Renal cortex interstitium (tissue), 11 donors: ENCODE measurements around the gene KIR2DL4. TPM values are rescaled to one million over a fixed set of nuclear protein-coding genes. Genes with fewer than 3 reads are reported as not detected.
"Not testable (repeated sequence)": the region's sequence is repeated elsewhere in the genome, so short reads cannot be mapped to it uniquely, and the experiment has no call there.

Source experiments
- DNase-seq, 11 donors: peaks; one replicate each; pipeline ENCODE4 v3.0.0-alpha.2; 2013; ENCODE audit warnings: low read depth in 9 of 11, low spot score in 4 of 11; ENCODE audit errors: extremely low read depth in 1 of 11
- polyA plus RNA-seq, 3 donors: library from polyadenylated mRNA; unstranded; fragments of 120-200 nt; gene quantifications; one replicate each; pipeline ENCODE4 v1.2.1, GENCODE V29; 2013; ENCODE audit not compliant: insufficient read length in 3 of 3

The KIR2DL4 gene
- polyA plus RNA-seq, 3 donors, result not detected

DNA sequence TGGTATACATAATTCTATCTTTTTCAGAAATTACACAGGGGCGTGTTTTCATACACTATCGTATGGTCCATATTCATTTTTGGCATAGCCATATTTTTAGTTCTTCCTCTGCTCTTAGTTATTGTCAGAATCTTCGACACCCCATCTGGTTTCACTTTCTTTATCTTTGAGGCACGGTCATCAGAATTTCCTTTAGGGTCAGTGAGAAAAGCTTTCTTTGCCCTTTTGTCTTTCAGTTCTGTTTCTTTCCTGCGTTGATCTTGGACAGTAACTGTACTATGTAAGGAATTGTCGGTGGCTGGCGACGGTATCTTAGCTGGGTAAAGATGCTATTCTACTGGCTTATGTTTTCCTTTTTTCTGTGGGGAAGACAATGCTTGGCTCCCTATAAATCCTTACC lies 10.6 kb upstream of the KIR2DL4 start:
- DNase-seq, result no peak

DNA sequence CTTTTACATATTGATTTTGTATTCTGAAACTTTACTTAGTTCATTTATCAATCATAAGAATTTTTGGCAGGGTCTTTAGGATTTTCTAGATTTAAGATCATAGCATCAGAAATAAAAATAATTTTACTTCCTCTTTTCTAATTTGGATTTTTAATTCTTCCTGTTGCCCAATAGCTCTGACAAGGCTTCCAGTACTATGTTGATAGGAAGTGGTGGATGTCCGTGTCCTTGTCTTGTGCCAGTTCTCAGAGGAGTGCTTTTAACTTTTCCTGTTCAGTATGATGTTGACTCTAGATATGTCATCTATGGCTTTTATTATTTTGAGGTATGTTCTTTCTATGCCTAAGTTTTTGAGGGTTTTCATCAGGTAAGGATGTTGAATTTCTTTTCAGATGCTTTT lies 7.7 kb upstream of the KIR2DL4 start:
- no peak for DNase-seq

DNA sequence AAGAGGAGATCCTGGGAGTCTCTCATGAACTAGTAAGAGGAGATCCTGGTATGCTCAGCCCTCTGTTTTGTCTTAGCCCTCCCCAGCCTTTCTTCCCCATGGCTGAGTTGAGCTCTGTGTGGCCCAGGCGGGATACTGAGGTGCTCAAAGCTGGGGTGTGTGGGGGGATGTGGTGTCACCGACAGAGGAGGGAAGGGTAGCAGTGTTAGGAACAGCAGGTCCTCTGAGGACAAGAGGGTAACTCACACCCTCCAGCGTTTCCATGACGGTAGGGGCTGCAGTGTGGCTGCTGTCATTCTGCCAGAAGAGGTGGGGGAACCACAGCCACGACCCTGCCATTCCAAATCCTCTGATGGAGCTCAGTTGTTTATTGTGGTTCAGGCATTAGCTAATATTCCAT lies 691 bp downstream of the KIR2DL4 start:
- DNase-seq, result no peak

DNA sequence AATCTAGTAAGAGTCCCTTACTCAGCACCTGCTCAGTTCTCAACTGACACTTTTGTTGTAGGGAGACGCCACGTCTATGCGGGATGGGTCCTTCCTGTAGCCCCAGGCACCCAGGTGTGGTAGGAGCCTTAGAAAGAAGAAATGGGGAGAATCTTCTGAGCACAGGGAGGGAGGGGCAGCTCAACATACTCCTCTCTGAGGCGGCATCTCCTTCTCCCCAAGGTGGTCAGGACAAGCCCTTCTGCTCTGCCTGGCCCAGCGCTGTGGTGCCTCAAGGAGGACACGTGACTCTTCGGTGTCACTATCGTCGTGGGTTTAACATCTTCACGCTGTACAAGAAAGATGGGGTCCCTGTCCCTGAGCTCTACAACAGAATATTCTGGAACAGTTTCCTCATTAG lies 1.2 kb downstream of the KIR2DL4 start:
- DNase-seq, result no peak

DNA sequence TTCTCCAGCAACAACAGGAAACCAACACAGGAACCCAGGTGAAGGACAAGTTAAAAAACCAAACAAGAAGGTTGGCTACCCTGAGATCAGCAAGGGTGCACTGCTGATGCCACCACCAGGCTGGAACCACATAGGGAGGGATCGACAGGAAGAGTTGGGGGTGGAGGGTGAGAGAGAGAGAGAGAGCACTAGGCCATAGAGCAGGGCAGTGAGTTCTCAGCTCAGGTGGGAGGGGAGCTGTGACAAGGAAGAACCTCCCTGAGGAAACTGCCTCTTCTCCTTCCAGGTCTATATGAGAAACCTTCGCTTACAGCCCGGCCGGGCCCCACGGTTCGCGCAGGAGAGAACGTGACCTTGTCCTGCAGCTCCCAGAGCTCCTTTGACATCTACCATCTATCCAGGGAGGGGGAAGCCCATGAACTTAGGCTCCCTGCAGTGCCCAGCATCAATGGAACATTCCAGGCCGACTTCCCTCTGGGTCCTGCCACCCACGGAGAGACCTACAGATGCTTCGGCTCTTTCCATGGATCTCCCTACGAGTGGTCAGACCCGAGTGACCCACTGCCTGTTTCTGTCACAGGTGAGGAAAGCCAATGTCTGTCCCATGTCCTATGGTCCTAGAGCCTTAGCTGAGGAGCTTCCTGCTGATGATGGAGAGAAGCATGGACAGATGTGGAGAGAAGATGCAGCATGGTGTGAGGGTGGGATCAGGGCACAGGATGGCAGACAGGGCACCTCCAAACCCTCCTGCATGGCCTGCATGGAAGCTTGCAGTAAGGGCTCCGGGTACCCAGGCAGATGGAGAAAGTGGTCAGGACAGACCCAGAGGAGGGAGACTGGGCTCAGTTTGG lies 2.5 kb downstream of the KIR2DL4 start:
- no peak for DNase-seq

DNA sequence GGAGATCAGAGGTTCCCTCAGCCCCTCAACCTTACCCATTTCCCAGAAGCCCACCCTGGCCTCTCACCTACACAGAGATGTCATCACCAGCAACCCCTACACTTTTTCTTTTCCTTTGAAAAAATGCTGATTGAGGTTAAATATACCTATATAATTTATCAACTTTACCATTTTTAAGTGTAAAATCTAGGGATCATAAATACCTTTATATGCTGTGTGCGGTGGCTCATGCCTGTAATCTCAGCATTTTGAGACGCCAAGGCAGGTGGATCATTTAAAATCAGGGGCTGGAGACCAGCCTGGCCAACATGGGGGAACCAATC lies 3.1 kb downstream of the KIR2DL4 start:
- no peak for DNase-seq

DNA sequence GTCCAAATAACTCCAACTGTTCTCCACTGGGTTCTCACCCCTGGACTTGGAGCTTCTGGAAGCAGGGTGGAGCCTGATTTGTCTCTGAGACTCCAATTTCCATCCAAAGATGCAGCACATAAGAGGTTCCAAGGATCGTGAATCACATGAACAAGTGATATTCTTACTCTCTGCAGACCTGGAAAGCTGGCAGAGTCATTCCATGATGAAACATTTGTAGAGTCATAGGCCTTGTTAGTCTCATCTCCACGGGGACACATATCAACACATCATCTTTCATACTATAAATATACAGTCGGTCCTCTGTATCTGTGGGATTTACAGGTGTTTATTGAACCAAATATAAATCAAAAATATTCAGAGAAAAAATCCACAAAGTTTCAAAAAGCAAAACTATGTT lies 11.2 kb downstream of the KIR2DL4 start:
- DNase-seq, result not testable (repeated sequence)

DNA sequence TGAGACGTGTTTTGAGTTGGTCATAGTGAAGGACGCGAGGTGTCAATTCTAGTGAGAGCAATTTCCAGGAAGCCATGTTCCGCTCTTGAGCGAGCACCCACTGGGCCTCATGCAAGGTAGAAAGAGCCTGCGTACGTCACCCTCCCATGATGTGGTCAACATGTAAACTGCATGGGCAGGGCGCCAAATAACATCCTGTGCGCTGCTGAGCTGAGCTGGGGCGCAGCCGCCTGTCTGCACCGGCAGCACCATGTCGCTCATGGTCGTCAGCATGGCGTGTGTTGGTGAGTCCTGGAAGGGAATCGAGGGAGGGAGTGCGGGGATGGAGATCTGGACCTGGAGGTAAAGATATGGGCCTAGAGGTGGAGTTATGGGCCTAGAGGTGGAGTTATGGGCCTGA lies 12.8 kb downstream of the KIR2DL4 start, which contains the start of gene KIR3DL1:
Gene KIR3DL1 (plus strand): TSS at position 218 of the 400 bp plus-strand sequence.
- not testable (repeated sequence) for DNase-seq

DNA sequence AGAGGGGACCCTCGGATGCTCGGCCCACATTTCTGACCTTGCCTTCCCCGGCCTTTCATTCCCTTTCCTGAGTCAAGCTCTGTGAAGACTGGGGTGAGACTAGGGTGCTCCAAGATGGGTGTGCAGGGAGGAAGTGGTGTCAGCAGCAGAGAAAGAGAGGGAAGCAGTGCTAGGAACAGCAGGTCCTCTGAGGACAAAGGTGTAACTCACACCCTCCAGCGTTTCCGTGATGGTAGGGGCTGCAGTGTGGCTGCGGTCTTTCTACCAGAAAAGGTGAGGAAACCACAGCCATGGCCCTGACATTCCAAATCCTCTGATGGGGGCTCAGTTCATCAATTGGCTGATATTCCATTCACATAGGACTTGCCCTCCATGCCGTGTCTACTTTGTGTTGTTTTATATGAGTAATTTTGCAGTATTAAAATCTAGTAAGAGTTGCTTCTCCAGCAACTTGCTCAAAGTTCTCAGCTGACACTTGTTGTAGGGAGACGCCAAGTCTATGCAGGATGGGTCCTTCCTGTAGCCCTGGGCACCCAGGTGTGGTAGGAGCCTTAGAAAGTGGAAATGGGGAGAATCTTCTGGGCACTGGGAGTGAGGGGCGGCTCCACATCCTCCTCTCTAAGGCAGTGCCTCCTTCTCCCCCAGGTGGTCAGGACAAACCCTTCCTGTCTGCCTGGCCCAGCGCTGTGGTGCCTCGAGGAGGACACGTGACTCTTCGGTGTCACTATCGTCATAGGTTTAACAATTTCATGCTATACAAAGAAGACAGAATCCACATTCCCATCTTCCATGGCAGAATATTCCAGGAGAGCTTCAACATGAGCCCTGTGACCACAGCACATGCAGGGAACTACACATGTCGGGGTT lies 14.5 kb downstream of the KIR2DL4 start:
- no peak for DNase-seq

DNA sequence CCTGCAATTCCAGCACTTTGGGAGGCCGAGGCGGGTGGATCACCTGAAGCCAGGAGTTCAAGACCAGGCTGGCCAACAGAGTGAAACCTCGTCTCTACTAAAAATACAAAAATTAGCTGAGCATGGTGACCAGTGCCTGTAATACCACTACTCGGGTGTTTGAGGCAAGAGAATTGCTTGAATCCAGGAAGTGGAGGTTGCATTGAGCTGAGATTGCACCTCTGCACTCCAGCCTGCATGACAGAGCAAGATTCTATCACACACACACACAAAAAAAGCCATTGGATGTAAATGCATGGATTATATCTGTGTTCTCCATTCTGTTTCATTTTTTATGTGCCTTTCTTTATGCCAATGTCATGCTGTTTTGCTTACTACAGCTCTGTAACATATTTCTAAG lies 21.0 kb downstream of the KIR2DL4 start:
- DNase-seq, result not testable (repeated sequence)

DNA sequence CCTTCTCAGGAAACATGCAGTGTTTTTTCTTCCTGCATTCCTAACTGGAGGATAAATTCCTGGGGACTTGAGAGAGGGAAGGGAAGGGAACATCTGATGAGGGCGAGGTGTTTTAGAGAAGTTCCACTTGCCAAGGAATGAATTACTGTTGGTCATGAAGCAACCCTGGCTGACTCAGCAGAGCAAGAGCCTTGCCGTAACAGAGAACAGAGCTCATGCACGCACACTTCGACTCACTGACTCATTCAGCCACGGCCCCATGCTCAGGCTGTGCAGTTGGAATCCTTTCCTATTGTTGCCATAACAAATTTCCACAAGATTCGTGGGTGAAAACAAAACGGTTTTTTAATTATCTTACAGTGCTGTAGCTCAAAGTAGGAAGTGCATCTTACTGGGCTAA lies 21.9 kb downstream of the KIR2DL4 start:
- not testable (repeated sequence) for DNase-seq

DNA sequence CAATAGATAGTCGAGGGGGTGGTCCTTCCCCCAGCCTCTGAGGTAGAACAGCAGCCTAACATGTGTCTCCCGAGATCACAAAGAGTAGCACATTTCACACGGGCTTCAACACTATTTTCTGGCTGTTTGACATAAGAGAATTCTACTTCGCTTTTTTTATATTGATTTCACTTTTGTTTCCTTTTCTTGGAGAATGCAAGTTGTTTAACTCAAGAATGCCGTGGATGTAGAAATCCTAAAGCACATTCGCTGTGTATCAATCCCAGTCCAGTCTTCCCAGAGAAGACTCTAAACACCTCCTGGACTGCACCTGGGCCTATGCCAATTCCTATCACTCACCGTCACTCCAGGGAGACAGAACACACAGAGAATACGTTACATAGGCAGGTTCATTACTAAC lies 24.7 kb downstream of the KIR2DL4 start:
- DNase-seq, result not testable (repeated sequence)

DNA sequence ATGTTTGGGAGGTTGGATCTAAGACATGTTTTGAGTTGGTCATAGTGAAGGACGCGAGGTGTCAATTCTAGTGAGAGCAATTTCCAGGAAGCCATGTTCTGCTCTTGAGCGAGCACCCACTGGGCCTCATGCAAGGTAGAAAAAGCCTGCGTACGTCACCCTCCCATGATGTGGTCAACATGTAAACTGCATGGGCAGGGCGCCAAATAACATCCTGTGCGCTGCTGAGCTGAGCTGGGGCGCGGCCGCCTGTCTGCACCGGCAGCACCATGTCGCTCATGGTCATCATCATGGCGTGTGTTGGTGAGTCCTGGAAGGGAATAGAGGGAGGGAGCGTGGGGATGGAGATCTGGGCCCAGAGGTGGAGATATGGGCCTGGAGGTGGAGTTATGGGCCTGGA lies 29.1 kb downstream of the KIR2DL4 start, which contains the start of gene KIR2DS4:
Gene KIR2DS4 (plus strand): TSS at position 181 of the 400 bp plus-strand sequence.
- not testable (repeated sequence) for DNase-seq

DNA sequence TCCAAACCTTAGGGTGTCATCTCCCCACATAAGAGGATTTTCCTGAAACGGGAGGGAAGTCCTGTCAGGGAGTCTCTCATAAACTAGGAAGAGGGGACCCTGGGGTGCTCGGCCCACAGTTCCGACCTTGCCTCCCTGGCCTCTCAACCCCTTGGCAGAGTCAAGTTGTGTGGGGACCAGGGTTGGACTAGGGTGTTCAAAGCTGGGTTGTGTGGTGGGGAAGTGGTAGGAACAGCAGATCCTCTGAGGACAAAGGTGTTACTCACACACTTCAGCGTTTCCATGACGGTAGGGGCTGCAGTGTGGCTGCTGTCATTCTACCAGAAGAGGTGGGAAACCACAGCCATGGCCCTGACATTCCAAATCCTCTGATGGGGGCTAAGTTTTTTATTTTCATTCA lies 31.7 kb downstream of the KIR2DL4 start:
- DNase-seq, result not testable (repeated sequence)

DNA sequence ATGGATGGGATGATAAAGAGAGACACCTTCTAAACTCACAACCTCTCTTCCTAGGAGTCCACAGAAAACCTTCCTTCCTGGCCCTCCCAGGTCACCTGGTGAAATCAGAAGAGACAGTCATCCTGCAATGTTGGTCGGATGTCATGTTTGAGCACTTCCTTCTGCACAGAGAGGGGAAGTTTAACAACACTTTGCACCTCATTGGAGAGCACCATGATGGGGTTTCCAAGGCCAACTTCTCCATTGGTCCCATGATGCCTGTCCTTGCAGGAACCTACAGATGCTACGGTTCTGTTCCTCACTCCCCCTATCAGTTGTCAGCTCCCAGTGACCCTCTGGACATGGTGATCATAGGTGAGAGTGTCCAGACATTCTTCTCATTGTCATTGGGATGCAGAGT lies 34.1 kb downstream of the KIR2DL4 start:
- not testable (repeated sequence) for DNase-seq

DNA sequence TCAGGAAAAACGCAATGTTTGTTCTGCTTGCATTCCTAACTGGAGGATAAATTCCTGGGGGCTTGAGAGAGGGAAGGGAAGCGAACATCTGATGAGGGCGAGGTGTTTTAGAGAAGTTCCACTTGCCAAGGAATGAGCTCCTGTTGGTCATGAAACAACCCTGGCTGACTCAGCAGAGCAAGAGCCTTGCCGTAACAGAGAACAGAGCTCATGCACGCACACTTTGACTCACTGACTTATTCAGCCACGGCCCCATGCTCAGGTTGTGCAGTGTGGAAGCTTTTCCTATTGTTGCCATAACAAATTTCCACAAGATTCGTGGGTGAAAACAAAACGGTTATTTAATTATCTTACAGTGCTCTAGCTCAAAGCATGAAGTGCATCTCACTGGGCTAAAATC lies 39.8 kb downstream of the KIR2DL4 start:
- DNase-seq, result not testable (repeated sequence)

DNA sequence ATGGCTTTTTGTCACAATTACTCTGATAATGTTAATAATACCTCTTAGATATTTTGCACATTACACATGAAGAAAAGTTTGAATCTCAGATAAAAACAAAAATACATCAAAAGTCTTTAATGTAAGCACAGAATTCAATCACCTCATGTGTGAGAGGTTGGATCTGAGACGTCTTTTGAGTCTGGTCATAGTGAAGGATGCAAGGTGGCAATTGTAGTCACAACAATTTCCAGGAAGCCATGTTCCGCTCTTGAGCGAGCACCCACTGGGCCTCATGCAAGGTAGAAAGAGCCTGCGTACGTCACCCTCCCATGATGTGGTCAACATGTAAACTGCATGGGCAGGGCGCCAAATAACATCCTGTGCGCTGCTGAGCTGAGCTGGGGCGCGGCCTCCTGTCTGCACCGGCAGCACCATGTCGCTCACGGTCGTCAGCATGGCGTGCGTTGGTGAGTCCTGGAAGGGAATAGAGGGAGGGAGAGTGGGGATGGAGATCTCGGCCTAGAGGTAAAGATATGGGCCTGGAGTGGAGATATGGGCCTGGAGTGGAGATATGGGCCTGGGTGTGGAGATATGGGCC lies 46.7 kb downstream of the KIR2DL4 start, which contains the start of gene KIR3DL2:
Gene KIR3DL2 (plus strand): TSS at position 383 of the 580 bp plus-strand sequence. CDS start 33 bp downstream, at position 416.
- not testable (repeated sequence) for DNase-seq

DNA sequence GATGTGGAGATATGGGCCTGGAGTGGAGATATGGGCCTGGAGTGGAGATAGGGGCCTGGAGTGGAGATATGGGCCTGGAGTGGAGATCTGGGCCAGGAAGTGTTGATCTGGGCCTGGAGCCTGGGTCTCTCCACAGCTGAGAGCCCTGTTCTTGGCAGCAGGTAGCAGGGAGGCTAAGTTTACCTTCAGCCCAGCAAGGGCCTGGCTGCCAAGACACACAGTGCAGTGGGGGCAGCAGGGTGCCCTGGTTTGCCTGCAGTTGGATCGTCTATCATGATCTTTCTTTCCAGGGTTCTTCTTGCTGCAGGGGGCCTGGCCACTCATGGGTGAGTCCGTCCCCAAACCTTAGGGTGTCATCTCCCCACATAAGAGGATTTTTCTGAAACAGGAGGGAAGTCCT lies 47.5 kb downstream of the KIR2DL4 start:
- no peak for DNase-seq

DNA sequence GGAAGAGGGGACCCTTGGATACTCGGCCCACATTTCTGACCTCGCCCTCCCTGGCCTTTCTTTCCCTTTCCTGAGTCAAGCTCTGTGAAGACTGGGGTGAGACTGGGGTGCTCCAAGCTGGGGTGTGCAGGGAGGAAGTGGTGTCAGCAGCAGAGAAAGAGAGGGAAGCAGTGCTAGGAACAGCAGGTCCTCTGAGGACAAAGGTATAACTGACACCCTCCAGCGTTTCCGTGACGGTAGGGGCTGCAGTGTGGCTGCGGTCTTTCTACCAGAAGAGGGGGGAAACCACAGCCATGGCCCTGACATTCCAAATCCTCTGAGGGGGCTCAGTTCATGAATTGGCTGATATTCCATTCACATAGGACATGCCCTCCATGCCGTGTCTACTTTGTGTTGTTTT lies 47.9 kb downstream of the KIR2DL4 start:
- DNase-seq, result no peak

DNA sequence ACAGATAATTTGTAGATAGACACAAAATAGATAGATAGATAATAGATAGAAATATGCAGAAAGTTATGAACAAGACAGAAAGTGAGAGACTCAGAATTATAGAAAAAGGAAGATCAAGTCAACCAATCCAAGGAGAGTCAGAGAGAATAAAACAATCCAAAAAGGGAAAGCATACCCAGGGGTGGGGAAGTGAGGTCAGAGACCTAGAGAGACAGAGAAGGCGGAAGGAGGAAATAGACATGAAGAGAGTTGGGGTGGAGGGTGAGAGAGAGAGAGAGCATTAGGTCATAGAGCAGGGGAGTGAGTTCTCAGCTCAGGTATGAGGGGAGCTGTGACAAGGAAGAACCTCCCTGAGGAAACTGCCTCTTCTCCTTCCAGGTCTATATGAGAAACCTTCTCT lies 51.8 kb downstream of the KIR2DL4 start:
- DNase-seq, result not testable (repeated sequence)
